HepG2 (cell line): ENCODE measurements around the gene PLEKHH3. TPM values are rescaled to one million over a fixed set of nuclear protein-coding genes. Genes with fewer than 3 reads are reported as not detected.

Experiments
- ARNT2 ChIP-seq: sonication (generic); formaldehyde crosslinking; IDR thresholded peaks from 2 replicates; pipeline ENCODE4 v1.8.0; 2022; ENCODE audit warnings: mild to moderate bottlenecking, low read depth, missing genetic modification reagents, moderate library complexity
- CAMTA2 ChIP-seq: sonication (generic); formaldehyde crosslinking; IDR thresholded peaks from 2 replicates; pipeline ENCODE4 v1.4.0; 2020; ENCODE audit warnings: mild to moderate bottlenecking, missing genetic modification reagents, borderline replicate concordance
- CENPX ChIP-seq: sonication (generic); formaldehyde crosslinking; IDR thresholded peaks from 2 replicates; pipeline ENCODE4 v1.9.0; 2021; ENCODE audit warnings: mild to moderate bottlenecking, missing genetic modification reagents, moderate library complexity
- DR1 ChIP-seq: sonication (generic); formaldehyde crosslinking; IDR thresholded peaks from 2 replicates; pipeline ENCODE4 v1.8.0; 2021; ENCODE audit warnings: mild to moderate bottlenecking, missing genetic modification reagents, inconsistent platforms
- HIVEP1 ChIP-seq: sonication (generic); formaldehyde crosslinking; IDR thresholded peaks from 2 replicates; pipeline ENCODE4 v1.4.0; 2020; ENCODE audit warnings: mild to moderate bottlenecking, missing genetic modification reagents
- NONO ChIP-seq, 2 experiments: fragments of 450-650 bp in 1 of 2; sonication (generic) in 1 of 2; formaldehyde crosslinking in 1 of 2; IDR thresholded peaks in 1 of 2; conservative IDR thresholded peaks in 1 of 2; 2 replicates each; pipeline versions ENCODE4 v1.6.1 to v1.8.0; 2017 to 2022; ENCODE audit warnings: mild to moderate bottlenecking in 1 of 2, missing genetic modification reagents in 1 of 2, moderate library complexity in 1 of 2
- PHF20 ChIP-seq: sonication (generic); formaldehyde crosslinking; IDR thresholded peaks from 2 replicates; pipeline ENCODE4 v1.5.0; 2020; ENCODE audit warnings: mild to moderate bottlenecking, missing genetic modification reagents
- XRCC5 ChIP-seq: fragments of 200-400 bp; formaldehyde crosslinking; optimal IDR thresholded peaks from 2 replicates; pipeline ENCODE3; 2017; ENCODE audit warnings: mild to moderate bottlenecking, low read length
- ZFY ChIP-seq: sonication (generic); formaldehyde crosslinking; IDR thresholded peaks from 2 replicates; pipeline ENCODE4 v1.4.0; 2020; ENCODE audit warnings: missing genetic modification reagents
- ZNF451 ChIP-seq: sonication (generic); formaldehyde crosslinking; IDR thresholded peaks from 2 replicates; pipeline ENCODE4 v1.5.0; 2020; ENCODE audit warnings: mild to moderate bottlenecking, missing genetic modification reagents
- ZNF556 ChIP-seq: sonication (generic); formaldehyde crosslinking; IDR thresholded peaks from 2 replicates; pipeline ENCODE4 v1.4.0; 2020; ENCODE audit warnings: mild to moderate bottlenecking, missing genetic modification reagents, borderline replicate concordance
- polyA plus RNA-seq, 8 experiments: library from polyadenylated mRNA; depleted of rRNA in 3 of 8; stranded (reverse) in 7 of 8; unstranded in 1 of 8; fragments of >200 nt; fragmentation: Illumina TruSeq in 4 of 8; extraction: Trizol in 4 of 8; gene quantifications; 2 replicates each; pipeline versions ENCODE4 v1.2.1 to v1.2.3, GENCODE V29; 2011 to 2016; ENCODE audit warnings: low read depth in 4 of 8, missing spikeins in 1 of 8, mixed read lengths in 1 of 8; ENCODE audit not compliant: insufficient read depth in 1 of 8
- total RNA-seq, 5 experiments: library from RNA; depleted of rRNA; stranded (reverse); fragments of >200 nt; fragmentation: Illumina TruSeq; extraction: Trizol; gene quantifications; 2 replicates each; pipeline ENCODE4 v1.2.3, GENCODE V29; 2016; ENCODE audit warnings: low read depth in 1 of 5
- TF ChIP-seq, protein P1 (sequence below): sonication (generic); formaldehyde crosslinking; conservative IDR thresholded peaks from 2 replicates; pipeline ENCODE4 v1.4.0; 2020; ENCODE audit warnings: mild to moderate bottlenecking, missing genetic modification reagents, moderate library complexity
- TF ChIP-seq, protein P2 (sequence below): IDR thresholded peaks from 2 replicates; pipeline ENCODE4 v1.6.1; 2016; ENCODE audit warnings: low read depth, borderline replicate concordance
- TF ChIP-seq, protein P3 (sequence below): sonication (generic); formaldehyde crosslinking; IDR thresholded peaks from 2 replicates; pipeline ENCODE4 v1.4.0; 2020; ENCODE audit warnings: missing genetic modification reagents
- TF ChIP-seq, protein P4 (sequence below): sonication (generic); formaldehyde crosslinking; IDR thresholded peaks from 2 replicates; pipeline ENCODE4 v1.4.0; 2020; ENCODE audit warnings: missing genetic modification reagents
- TF ChIP-seq, protein P5 (sequence below): sonication (generic); formaldehyde crosslinking; IDR thresholded peaks from 2 replicates; pipeline ENCODE4 v1.8.0; 2022; ENCODE audit warnings: mild to moderate bottlenecking, missing genetic modification reagents, borderline replicate concordance

Gene PLEKHH3
- total and polyA plus RNA-seq, 2 of the 13 experiments (the other 11 are each of a cell fraction or from before 2014, with no cell fraction given) = 6.0 to 19.9 TPM

DNA sequence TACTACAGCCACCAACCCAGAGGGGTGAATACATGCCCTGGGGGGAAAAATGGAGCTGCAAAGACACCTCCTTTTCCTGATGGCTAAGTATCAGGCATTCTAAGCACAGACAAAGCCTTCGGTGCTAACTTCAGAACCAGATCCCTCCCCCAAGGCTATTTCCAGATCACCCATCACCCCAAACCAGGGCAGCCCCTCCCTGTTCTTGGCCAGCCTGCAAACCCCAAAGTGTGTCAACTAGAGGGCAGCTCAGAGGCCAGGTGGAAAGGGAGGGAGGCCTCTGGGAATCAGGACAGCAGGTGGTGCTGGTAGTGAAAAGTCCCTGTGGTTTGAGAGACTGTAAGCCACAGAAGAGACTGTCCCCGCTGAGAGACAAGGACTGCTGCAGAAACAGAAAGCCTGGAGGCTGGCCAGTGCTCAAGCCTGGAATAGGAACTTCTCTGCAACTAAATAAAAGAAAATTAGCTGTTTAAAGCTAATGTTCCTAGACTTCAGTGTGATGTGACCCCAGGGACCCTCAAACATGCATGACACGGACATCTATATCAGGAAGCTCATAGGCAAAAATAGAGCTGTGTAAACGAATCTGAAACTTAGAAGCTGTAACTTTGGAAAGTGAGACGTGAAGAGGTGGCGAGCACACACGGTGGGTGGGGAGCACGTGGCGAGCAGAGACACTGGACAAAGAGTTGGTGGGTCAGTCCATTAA, 58.2 kb downstream of the PLEKHH3 start (continued):
- TF ChIP-seq, protein P1, sequence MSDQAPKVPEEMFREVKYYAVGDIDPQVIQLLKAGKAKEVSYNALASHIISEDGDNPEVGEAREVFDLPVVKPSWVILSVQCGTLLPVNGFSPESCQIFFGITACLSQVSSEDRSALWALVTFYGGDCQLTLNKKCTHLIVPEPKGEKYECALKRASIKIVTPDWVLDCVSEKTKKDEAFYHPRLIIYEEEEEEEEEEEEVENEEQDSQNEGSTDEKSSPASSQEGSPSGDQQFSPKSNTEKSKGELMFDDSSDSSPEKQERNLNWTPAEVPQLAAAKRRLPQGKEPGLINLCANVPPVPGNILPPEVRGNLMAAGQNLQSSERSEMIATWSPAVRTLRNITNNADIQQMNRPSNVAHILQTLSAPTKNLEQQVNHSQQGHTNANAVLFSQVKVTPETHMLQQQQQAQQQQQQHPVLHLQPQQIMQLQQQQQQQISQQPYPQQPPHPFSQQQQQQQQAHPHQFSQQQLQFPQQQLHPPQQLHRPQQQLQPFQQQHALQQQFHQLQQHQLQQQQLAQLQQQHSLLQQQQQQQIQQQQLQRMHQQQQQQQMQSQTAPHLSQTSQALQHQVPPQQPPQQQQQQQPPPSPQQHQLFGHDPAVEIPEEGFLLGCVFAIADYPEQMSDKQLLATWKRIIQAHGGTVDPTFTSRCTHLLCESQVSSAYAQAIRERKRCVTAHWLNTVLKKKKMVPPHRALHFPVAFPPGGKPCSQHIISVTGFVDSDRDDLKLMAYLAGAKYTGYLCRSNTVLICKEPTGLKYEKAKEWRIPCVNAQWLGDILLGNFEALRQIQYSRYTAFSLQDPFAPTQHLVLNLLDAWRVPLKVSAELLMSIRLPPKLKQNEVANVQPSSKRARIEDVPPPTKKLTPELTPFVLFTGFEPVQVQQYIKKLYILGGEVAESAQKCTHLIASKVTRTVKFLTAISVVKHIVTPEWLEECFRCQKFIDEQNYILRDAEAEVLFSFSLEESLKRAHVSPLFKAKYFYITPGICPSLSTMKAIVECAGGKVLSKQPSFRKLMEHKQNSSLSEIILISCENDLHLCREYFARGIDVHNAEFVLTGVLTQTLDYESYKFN (CRISPR knock-in tag) = 0 out of 2 replicates have a peak, but pooled peaks have one; percentile 16
- TF ChIP-seq NONO (IDR thresholded peaks at IDR 0.05) (no peak), NONO (CRISPR knock-in tag; conservative IDR thresholded peaks at IDR 0.05) (peak; percentile 47; the same call in 1 of the 2 replicates), XRCC5 (peak; percentile 84), PHF20 (CRISPR knock-in tag) (no peak), ZFY (CRISPR knock-in tag) (peak; percentile 43; the same call in 1 of the 2 replicates), CAMTA2 (no peak), HIVEP1 (no peak), ARNT2 (CRISPR knock-in tag) (0 out of 2 replicates have a peak, but pooled peaks have one; percentile 49), DR1 (CRISPR knock-in tag) (no peak), ZNF556 (CRISPR knock-in tag) (peak; percentile 47; the same call in 1 of the 2 replicates), ZNF451 (CRISPR knock-in tag) (0 out of 2 replicates have a peak, but pooled peaks have one; percentile 32), CENPX (CRISPR knock-in tag) (no peak)
- TF ChIP-seq, protein P2, sequence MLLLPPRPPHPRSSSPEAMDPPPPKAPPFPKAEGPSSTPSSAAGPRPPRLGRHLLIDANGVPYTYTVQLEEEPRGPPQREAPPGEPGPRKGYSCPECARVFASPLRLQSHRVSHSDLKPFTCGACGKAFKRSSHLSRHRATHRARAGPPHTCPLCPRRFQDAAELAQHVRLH (CRISPR knock-in tag) = peak; percentile 75; the same call in 1 of the 2 replicates
- TF ChIP-seq, protein P3, sequence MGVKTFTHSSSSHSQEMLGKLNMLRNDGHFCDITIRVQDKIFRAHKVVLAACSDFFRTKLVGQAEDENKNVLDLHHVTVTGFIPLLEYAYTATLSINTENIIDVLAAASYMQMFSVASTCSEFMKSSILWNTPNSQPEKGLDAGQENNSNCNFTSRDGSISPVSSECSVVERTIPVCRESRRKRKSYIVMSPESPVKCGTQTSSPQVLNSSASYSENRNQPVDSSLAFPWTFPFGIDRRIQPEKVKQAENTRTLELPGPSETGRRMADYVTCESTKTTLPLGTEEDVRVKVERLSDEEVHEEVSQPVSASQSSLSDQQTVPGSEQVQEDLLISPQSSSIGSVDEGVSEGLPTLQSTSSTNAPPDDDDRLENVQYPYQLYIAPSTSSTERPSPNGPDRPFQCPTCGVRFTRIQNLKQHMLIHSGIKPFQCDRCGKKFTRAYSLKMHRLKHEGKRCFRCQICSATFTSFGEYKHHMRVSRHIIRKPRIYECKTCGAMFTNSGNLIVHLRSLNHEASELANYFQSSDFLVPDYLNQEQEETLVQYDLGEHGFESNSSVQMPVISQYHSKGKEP (CRISPR knock-in tag) = no peak
- TF ChIP-seq, protein P4, sequence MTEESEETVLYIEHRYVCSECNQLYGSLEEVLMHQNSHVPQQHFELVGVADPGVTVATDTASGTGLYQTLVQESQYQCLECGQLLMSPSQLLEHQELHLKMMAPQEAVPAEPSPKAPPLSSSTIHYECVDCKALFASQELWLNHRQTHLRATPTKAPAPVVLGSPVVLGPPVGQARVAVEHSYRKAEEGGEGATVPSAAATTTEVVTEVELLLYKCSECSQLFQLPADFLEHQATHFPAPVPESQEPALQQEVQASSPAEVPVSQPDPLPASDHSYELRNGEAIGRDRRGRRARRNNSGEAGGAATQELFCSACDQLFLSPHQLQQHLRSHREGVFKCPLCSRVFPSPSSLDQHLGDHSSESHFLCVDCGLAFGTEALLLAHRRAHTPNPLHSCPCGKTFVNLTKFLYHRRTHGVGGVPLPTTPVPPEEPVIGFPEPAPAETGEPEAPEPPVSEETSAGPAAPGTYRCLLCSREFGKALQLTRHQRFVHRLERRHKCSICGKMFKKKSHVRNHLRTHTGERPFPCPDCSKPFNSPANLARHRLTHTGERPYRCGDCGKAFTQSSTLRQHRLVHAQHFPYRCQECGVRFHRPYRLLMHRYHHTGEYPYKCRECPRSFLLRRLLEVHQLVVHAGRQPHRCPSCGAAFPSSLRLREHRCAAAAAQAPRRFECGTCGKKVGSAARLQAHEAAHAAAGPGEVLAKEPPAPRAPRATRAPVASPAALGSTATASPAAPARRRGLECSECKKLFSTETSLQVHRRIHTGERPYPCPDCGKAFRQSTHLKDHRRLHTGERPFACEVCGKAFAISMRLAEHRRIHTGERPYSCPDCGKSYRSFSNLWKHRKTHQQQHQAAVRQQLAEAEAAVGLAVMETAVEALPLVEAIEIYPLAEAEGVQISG = peak; percentile 58
- TF ChIP-seq, protein P5, sequence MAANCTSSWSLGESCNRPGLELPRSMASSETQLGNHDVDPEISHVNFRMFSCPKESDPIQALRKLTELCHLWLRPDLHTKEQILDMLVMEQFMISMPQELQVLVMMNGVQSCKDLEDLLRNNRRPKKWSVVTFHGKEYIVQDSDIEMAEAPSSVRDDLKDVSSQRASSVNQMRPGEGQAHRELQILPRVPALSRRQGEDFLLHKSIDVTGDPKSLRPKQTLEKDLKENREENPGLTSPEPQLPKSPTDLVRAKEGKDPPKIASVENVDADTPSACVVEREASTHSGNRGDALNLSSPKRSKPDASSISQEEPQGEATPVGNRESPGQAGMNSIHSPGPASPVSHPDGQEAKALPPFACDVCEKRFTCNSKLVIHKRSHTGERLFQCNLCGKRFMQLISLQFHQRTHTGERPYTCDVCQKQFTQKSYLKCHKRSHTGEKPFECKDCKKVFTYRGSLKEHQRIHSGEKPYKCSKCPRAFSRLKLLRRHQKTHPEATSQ (CRISPR knock-in tag) = no peak
